Measurements from ENCODE around the gene DGAT2L6.

DNA sequence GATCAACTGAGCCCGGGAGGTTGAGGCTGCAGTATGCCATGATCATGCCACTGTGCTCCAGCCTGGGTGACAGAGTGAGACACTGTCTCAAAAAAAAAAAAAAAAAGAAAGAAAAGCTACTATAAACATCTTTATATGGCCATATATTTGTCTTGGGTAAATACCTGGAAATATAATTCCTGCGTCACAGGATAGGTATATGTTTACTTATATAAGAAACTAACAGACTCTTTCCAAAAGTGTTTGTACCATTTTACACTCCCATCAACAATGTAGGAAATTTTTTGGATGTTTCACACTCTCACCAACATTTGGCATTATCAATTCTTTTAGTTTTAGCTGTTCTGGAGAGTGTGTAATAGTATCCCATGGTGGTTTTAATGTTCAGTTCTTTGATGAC, 70.0 kb downstream of the DGAT2L6 start:
- TF ChIP-seq GATA2 (IDR thresholded peaks at IDR 0.05; ENCODE audit: low read depth, low read length) (no peak), GATA3 (IDR thresholded peaks at IDR 0.05; ENCODE audit: low read depth, low read length) (no peak)
